BLaER1 treated with 17β-estradiol and CSF1 and Interleukin-3, amounts not matched to agents 10 nM and 100 nM (cell line): ENCODE results near the gene IL18R1.

ENCODE experiments used
- H3K27ac ChIP-seq, 11 experiments: shearing (Covaris generic); formaldehyde crosslinking; 2 replicates each; pipeline ENCODE4 v1.8.1; 2022
- H3K27me3 ChIP-seq, 11 experiments: shearing (Covaris generic); formaldehyde crosslinking; 2 replicates each; pipeline ENCODE4 v1.8.1; 2022
- H3K36me3 ChIP-seq, 11 experiments: shearing (Covaris generic); formaldehyde crosslinking; 2 replicates each; pipeline ENCODE4 v1.8.1; 2022
- H3K4me1 ChIP-seq, 10 experiments: shearing (Covaris generic); formaldehyde crosslinking; 2 replicates each; pipeline ENCODE4 v1.8.1; 2022
- H3K4me2 ChIP-seq, 11 experiments: shearing (Covaris generic); formaldehyde crosslinking; 2 replicates each; pipeline ENCODE4 v1.8.1; 2022
- H3K4me3 ChIP-seq, 10 experiments: shearing (Covaris generic); formaldehyde crosslinking; 2 replicates each; pipeline ENCODE4 v1.8.1; 2022
- H3K9ac ChIP-seq, 11 experiments: shearing (Covaris generic); formaldehyde crosslinking; 2 replicates each; pipeline ENCODE4 v1.8.1; 2022
- H3K9me3 ChIP-seq, 11 experiments: shearing (Covaris generic); formaldehyde crosslinking; replicated peaks in 1 of 11; 2 replicates each; pipeline ENCODE4 v1.8.1; 2022
- H4K20me1 ChIP-seq, 11 experiments: shearing (Covaris generic); formaldehyde crosslinking; 2 replicates each; pipeline ENCODE4 v1.8.1; 2022
- Cebpa-rat ChIP-seq, 11 experiments: shearing (Covaris generic); IDR thresholded peaks; 2 replicates each; pipeline ENCODE4 v1.8.1; 2022

The IL18R1 gene

GRCh38 chr2:102356741-102357140 lies 1.1 kb downstream of the IL18R1 start:
- Histone ChIP-seq H3K27me3 (peaks cover 8 to 27% (median 21%) of the 10 kb centered on the region in 11 experiments), H3K4me1 (peaks cover 0 to 12% (median 9%) of the 10 kb centered on the region in 10 experiments; a peak in 11 of 20 replicates), H3K9ac (no peak overlapping the region), H4K20me1 (no peaks in the 10 kb centered on the region), H3K4me3 (no peak overlapping the region), H3K9me3 (no peaks in the 10 kb centered on the region), H3K36me3 (no peaks in the 10 kb centered on the region), H3K27ac (no peak overlapping the region), H3K4me2 (no peak overlapping the region)
- TF ChIP-seq Cebpa-rat (IDR thresholded peaks at IDR 0.05): no peak

GRCh38 chr2:102357937-102358336 lies 2.3 kb downstream of the IL18R1 start:
- H3K9ac ChIP-seq: no peak overlapping the region

GRCh38 chr2:102358496-102358895 lies 2.9 kb downstream of the IL18R1 start:
- Histone ChIP-seq H3K4me3 (no peak overlapping the region), H3K4me1 (peaks cover 0 to 12% (median 9%) of the 10 kb centered on the region in 10 experiments; a peak in 11 of 20 replicates), H3K27me3 (peaks cover 8 to 27% (median 21%) of the 10 kb centered on the region in 11 experiments), H3K27ac (no peak overlapping the region), H3K36me3 (no peaks in the 10 kb centered on the region), H3K9ac (no peak overlapping the region), H4K20me1 (no peaks in the 10 kb centered on the region), H3K4me2 (peak overlapping the region in 2 of 11 experiments; percentile 15 to 45; a peak in 2 of 22 replicates), H3K9me3 (peaks cover 0 to under 1% (median 0%) of the 10 kb centered on the region in 11 experiments; a peak in 1 of 22 replicates)
- TF ChIP-seq Cebpa-rat (IDR thresholded peaks at IDR 0.05): no peak

More at GRCh38 chr2:102357937-102358336, 2.3 kb downstream of the IL18R1 start:
- Histone ChIP-seq H3K4me3 (no peak overlapping the region), H3K4me2 (peak overlapping the region in 4 of 11 experiments; percentile 15 to 45 (median 28); a peak in 3 of 22 replicates), H3K27ac (no peak overlapping the region), H3K4me1 (peaks cover 0 to 12% (median 9%) of the 10 kb centered on the region in 10 experiments; a peak in 11 of 20 replicates), H3K27me3 (peaks cover 8 to 27% (median 21%) of the 10 kb centered on the region in 11 experiments), H3K36me3 (no peaks in the 10 kb centered on the region), H4K20me1 (no peaks in the 10 kb centered on the region), H3K9me3 (no peaks in the 10 kb centered on the region)
- no peak for TF ChIP-seq Cebpa-rat (IDR thresholded peaks at IDR 0.05)

- no peak overlapping the region for H3K4me3 ChIP-seq
- H3K27ac ChIP-seq: no peak overlapping the region
- peaks cover 0 to 12% (median 9%) of the 10 kb centered on the region in 10 experiments; a peak in 11 of 20 replicates for H3K4me1 ChIP-seq
- no peaks in the 10 kb centered on the region for H4K20me1 ChIP-seq
- peaks cover 0 to 8% (median 2%) of the 10 kb centered on the region in 11 experiments; a peak in 10 of 22 replicates for H3K9me3 ChIP-seq
- H3K36me3 ChIP-seq: no peaks in the 10 kb centered on the region
- H3K9ac ChIP-seq: no peak overlapping the region
- H3K4me2 ChIP-seq: no peak overlapping the region
- H3K27me3 ChIP-seq: peaks cover 8 to 27% (median 21%) of the 10 kb centered on the region in 11 experiments
- TF ChIP-seq Cebpa-rat (IDR thresholded peaks at IDR 0.05): no peak
These were observed 3.9 kb downstream of the IL18R1 start for GRCh38 chr2:102359527-102359926.

GRCh38 chr2:102361632-102362241 lies 6.1 kb downstream of the IL18R1 start:
- Histone ChIP-seq H3K4me2 (no peak overlapping the region), H3K27me3 (peaks cover 0 to 8% (median 3%) of the 10 kb centered on the region in 11 experiments; a peak in 15 of 22 replicates), H4K20me1 (no peaks in the 10 kb centered on the region), H3K4me1 (peaks cover 0 to 12% (median 2%) of the 10 kb centered on the region in 10 experiments; a peak in 14 of 20 replicates), H3K36me3 (peaks cover 0 to 9% (median 4%) of the 10 kb centered on the region in 11 experiments; a peak in 4 of 22 replicates), H3K9me3 (peaks cover 21 to 30% (median 23%) of the 10 kb centered on the region in 11 experiments), H3K4me3 (no peak overlapping the region), H3K27ac (no peak overlapping the region), H3K9ac (no peak overlapping the region)
- no peak for TF ChIP-seq Cebpa-rat (IDR thresholded peaks at IDR 0.05)

- no peak overlapping the region for H3K4me2 ChIP-seq
- H3K4me1 ChIP-seq: peaks cover 0 to 20% (median 12%) of the 10 kb centered on the region in 10 experiments; a peak in 16 of 20 replicates
- peaks cover 0 to 9% (median 4%) of the 10 kb centered on the region in 11 experiments; a peak in 4 of 22 replicates for H3K36me3 ChIP-seq
- H3K27me3 ChIP-seq: no peaks in the 10 kb centered on the region
- no peak overlapping the region for H3K4me3 ChIP-seq
- H3K27ac ChIP-seq: no peak overlapping the region
- no peak overlapping the region for H3K9ac ChIP-seq
- no peak for TF ChIP-seq Cebpa-rat (IDR thresholded peaks at IDR 0.05)
- H4K20me1 ChIP-seq: no peaks in the 10 kb centered on the region
- peaks cover 21 to 36% (median 27%) of the 10 kb centered on the region in 11 experiments for H3K9me3 ChIP-seq
These were observed 10.2 kb downstream of the IL18R1 start for GRCh38 chr2:102365763-102366162.

GRCh38 chr2:102366406-102367112 lies 11.0 kb downstream of the IL18R1 start:
- H4K20me1 ChIP-seq: no peaks in the 10 kb centered on the region
- no peak overlapping the region for H3K4me3 ChIP-seq
- peak overlapping the region; percentile 9 to 52 (median 33); a peak in 14 of 22 replicates for H3K4me2 ChIP-seq
- peaks cover 21 to 36% (median 27%) of the 10 kb centered on the region in 11 experiments for H3K9me3 ChIP-seq
- peaks cover 0 to 9% (median 4%) of the 10 kb centered on the region in 11 experiments; a peak in 4 of 22 replicates for H3K36me3 ChIP-seq
- no peak for TF ChIP-seq Cebpa-rat (IDR thresholded peaks at IDR 0.05)
- H3K4me1 ChIP-seq: peaks cover 0 to 20% (median 12%) of the 10 kb centered on the region in 10 experiments; a peak in 16 of 20 replicates
- H3K27ac ChIP-seq: no peak overlapping the region
- no peaks in the 10 kb centered on the region for H3K27me3 ChIP-seq
- H3K9ac ChIP-seq: no peak overlapping the region

GRCh38 chr2:102367331-102367971 lies 11.9 kb downstream of the IL18R1 start:
- H3K27ac ChIP-seq: no peak overlapping the region
- TF ChIP-seq Cebpa-rat (IDR thresholded peaks at IDR 0.05): no peak
- H3K9ac ChIP-seq: no peak overlapping the region
- H3K9me3 ChIP-seq: peaks cover 21 to 36% (median 27%) of the 10 kb centered on the region in 11 experiments
- H3K36me3 ChIP-seq: peaks cover 0 to 9% (median 4%) of the 10 kb centered on the region in 11 experiments; a peak in 4 of 22 replicates
- H3K4me1 ChIP-seq: peaks cover 0 to 20% (median 12%) of the 10 kb centered on the region in 10 experiments; a peak in 16 of 20 replicates
- no peaks in the 10 kb centered on the region for H4K20me1 ChIP-seq
- H3K27me3 ChIP-seq: no peaks in the 10 kb centered on the region
- H3K4me2 ChIP-seq: peak overlapping the region in 10 of 11 experiments; percentile 9 to 52 (median 37); a peak in 17 of 22 replicates
- H3K4me3 ChIP-seq: no peak overlapping the region
